HL-60 (cell line): ENCODE measurements around the gene CTIF.

ENCODE experiments used
- DNase-seq, 2 experiments: peaks; one replicate each; pipeline ENCODE4 v3.0.0-alpha.2; 2010 to 2020; ENCODE audit warnings: low read depth in 1 of 2, low spot score in 1 of 2
- H3K27ac ChIP-seq: fragments of 250-450 bp; sonication (Bioruptor Pico); replicated peaks from 2 replicates; pipeline ENCODE4 v1.5.1; 2020; ENCODE audit warnings: mild to moderate bottlenecking, moderate library complexity
- H3K27me3 ChIP-seq: fragments of 250-450 bp; sonication (Bioruptor Pico); 2 replicates; pipeline ENCODE4 v1.5.1; 2021; ENCODE audit warnings: mild to moderate bottlenecking, moderate library complexity; ENCODE audit not compliant: insufficient read depth, poor library complexity, severe bottlenecking
- H3K4me3 ChIP-seq: replicated peaks from 2 replicates; pipeline ENCODE4 v1.5.1; 2011; ENCODE audit warnings: mild to moderate bottlenecking, control low read depth, low read length; ENCODE audit not compliant: insufficient read depth
- GABPA ChIP-seq: IDR thresholded peaks from 2 replicates; pipeline ENCODE4 v1.6.1; 2012; ENCODE audit warnings: low read depth
- POLR2AphosphoS5 ChIP-seq: IDR thresholded peaks from 2 replicates; pipeline ENCODE4 v1.6.1; 2012; ENCODE audit warnings: low read depth
- SPI1 ChIP-seq: IDR thresholded peaks from 2 replicates; pipeline ENCODE4 v1.6.1; 2012; ENCODE audit warnings: low read depth, mild to moderate bottlenecking, borderline replicate concordance
- TF ChIP-seq, protein P1 (sequence below): IDR thresholded peaks from 2 replicates; pipeline ENCODE4 v1.6.1; 2012; ENCODE audit warnings: low read depth; ENCODE audit not compliant: insufficient replicate concordance
- TF ChIP-seq, protein P2 (sequence below): IDR thresholded peaks from one replicate; pipeline ENCODE4 v1.5.1; 2011; ENCODE audit warnings: low read length, control low read depth, inconsistent platforms; ENCODE audit not compliant: insufficient read depth

The CTIF gene

DNA sequence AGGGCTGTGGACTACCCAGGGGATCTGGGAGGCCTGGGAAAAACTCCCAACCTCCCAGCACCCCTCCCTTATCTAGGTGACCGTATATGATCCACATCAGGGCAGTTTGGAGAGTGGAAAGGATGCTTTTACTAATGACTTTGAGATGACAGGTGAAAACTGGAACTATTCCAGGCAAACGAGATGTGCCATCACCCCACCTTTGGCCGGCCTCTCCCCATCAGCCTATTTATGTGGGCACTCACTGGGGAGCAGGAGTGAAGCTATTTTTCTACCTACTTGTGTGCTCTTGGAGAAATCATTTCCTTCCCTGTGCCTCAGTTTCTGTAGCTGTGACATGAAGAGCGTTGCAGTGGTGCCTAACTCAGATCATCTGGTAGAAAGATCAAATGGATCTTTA, 304.8 kb downstream of the CTIF start:
- TF ChIP-seq, protein P1, sequence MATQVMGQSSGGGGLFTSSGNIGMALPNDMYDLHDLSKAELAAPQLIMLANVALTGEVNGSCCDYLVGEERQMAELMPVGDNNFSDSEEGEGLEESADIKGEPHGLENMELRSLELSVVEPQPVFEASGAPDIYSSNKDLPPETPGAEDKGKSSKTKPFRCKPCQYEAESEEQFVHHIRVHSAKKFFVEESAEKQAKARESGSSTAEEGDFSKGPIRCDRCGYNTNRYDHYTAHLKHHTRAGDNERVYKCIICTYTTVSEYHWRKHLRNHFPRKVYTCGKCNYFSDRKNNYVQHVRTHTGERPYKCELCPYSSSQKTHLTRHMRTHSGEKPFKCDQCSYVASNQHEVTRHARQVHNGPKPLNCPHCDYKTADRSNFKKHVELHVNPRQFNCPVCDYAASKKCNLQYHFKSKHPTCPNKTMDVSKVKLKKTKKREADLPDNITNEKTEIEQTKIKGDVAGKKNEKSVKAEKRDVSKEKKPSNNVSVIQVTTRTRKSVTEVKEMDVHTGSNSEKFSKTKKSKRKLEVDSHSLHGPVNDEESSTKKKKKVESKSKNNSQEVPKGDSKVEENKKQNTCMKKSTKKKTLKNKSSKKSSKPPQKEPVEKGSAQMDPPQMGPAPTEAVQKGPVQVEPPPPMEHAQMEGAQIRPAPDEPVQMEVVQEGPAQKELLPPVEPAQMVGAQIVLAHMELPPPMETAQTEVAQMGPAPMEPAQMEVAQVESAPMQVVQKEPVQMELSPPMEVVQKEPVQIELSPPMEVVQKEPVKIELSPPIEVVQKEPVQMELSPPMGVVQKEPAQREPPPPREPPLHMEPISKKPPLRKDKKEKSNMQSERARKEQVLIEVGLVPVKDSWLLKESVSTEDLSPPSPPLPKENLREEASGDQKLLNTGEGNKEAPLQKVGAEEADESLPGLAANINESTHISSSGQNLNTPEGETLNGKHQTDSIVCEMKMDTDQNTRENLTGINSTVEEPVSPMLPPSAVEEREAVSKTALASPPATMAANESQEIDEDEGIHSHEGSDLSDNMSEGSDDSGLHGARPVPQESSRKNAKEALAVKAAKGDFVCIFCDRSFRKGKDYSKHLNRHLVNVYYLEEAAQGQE = no peak
- TF ChIP-seq, protein P2, sequence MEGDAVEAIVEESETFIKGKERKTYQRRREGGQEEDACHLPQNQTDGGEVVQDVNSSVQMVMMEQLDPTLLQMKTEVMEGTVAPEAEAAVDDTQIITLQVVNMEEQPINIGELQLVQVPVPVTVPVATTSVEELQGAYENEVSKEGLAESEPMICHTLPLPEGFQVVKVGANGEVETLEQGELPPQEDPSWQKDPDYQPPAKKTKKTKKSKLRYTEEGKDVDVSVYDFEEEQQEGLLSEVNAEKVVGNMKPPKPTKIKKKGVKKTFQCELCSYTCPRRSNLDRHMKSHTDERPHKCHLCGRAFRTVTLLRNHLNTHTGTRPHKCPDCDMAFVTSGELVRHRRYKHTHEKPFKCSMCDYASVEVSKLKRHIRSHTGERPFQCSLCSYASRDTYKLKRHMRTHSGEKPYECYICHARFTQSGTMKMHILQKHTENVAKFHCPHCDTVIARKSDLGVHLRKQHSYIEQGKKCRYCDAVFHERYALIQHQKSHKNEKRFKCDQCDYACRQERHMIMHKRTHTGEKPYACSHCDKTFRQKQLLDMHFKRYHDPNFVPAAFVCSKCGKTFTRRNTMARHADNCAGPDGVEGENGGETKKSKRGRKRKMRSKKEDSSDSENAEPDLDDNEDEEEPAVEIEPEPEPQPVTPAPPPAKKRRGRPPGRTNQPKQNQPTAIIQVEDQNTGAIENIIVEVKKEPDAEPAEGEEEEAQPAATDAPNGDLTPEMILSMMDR = no peak
- TF ChIP-seq POLR2AphosphoS5 (no peak), GABPA (no peak), SPI1 (no peak)
- DNase-seq = no peak
- no peak overlapping the region for H3K27ac ChIP-seq
- H3K4me3 ChIP-seq = no peak overlapping the region
- no peaks in the 10 kb centered on the region for H3K27me3 ChIP-seq

DNA sequence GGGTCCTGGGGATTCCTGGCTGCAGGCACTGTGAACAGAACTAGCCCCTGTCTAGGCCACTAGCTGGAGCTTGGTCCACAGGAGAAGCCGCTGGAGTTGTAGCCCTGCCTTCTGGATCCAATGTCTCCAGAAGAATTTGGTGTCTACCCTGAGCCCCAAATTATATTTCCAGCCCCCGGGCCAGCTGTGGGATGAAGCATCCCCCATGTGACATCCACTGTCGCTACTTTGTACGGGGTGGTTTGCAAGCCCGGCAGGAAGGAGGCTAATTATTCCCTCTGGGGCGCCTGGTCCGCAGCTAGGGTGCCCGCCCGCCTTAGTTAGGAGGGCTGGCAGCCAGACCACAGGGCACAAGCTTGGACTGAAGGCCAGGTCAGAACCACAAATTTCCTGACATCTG, 305.4 kb downstream of the CTIF start:
- no peaks in the 10 kb centered on the region for H3K27me3 ChIP-seq
- TF ChIP-seq SPI1 (no peak), POLR2AphosphoS5 (no peak), GABPA (no peak)
- TF ChIP-seq, protein P1 = no peak
- TF ChIP-seq, protein P2 = no peak
- no peak overlapping the region for H3K27ac ChIP-seq
- no peak for DNase-seq
- H3K4me3 ChIP-seq = no peak overlapping the region

DNA sequence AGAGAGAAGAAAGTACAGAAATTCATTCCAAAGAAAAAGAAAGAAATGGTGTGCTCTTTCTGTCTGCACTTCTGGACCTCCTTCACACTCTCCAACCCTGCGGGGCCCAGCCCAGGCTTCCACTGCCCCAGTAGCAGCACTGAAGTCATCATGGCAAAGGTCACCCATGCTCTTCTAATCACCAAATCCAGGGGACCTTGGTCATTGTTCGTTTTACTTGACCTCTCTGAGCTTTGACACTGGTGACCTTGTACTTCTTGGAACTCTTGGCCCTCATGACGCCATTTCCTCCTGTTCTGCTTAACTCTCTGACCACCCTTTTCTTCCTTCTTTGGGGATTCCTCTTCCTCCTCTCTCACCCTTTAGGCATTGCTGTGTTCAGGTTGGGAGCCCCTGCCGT, 306.3 kb downstream of the CTIF start:
- DNase-seq = no peak
- TF ChIP-seq, protein P1 = no peak
- TF ChIP-seq SPI1 = no peak
- TF ChIP-seq, protein P2 = no peak
- no peak overlapping the region for H3K27ac ChIP-seq
- H3K4me3 ChIP-seq = no peak overlapping the region
- no peaks in the 10 kb centered on the region for H3K27me3 ChIP-seq
